GM12873 (cell line): ENCODE data around the gene TRPM3.

ENCODE experiments used
- TF ChIP-seq, protein P1 (sequence below): IDR thresholded peaks from 2 replicates; pipeline ENCODE4 v1.5.1; 2012; ENCODE audit warnings: low read depth, mild to moderate bottlenecking, moderate library complexity, low read length, control low read depth; ENCODE audit not compliant: insufficient read depth; ENCODE audit errors: missing control alignments

The TRPM3 gene

DNA sequence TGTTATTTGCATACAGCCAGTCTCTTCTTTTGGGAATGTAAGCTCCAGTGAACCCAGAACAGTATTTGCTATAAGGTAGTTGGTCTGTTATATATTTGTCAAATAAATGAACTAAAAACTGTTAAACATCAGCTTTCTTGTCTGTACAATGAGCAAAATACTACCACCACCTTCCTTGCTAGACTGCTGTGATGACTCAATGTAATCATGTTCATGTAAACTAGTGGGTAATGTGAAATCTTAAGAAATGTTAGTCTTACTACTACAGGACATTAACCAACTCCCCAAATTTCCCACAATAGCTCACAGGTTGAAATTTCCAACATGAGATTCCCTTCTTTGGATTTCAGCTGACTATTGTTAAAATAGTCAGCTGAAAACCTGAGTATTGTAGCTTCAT is 176.1 kb downstream of the TRPM3 start:
- TF ChIP-seq, protein P1, sequence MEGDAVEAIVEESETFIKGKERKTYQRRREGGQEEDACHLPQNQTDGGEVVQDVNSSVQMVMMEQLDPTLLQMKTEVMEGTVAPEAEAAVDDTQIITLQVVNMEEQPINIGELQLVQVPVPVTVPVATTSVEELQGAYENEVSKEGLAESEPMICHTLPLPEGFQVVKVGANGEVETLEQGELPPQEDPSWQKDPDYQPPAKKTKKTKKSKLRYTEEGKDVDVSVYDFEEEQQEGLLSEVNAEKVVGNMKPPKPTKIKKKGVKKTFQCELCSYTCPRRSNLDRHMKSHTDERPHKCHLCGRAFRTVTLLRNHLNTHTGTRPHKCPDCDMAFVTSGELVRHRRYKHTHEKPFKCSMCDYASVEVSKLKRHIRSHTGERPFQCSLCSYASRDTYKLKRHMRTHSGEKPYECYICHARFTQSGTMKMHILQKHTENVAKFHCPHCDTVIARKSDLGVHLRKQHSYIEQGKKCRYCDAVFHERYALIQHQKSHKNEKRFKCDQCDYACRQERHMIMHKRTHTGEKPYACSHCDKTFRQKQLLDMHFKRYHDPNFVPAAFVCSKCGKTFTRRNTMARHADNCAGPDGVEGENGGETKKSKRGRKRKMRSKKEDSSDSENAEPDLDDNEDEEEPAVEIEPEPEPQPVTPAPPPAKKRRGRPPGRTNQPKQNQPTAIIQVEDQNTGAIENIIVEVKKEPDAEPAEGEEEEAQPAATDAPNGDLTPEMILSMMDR: no peak

- TF ChIP-seq, protein P1: no peak
Observed at GRCh38 chr9:70941191-70941590, 180.2 kb downstream of the TRPM3 start.

DNA sequence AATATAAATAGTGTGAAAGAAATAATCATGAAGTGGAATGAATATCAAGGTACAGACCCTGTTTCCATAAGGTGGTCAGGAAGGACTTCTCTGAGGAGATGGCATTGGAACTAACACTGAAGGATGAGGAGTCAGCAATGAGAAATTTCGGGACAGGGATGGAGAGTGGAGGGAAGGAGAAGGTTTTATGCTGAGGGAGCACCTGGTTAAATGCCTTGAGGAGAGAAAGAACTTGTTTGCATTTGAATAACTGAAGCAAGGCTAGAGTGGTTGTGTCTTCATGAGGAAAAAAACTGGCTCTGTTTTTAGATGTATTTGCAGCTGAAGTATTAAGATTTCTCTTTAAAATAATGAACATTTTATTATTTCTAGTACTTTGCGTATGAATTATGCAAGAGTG is 180.8 kb downstream of the TRPM3 start:
- TF ChIP-seq, protein P1: no peak

DNA sequence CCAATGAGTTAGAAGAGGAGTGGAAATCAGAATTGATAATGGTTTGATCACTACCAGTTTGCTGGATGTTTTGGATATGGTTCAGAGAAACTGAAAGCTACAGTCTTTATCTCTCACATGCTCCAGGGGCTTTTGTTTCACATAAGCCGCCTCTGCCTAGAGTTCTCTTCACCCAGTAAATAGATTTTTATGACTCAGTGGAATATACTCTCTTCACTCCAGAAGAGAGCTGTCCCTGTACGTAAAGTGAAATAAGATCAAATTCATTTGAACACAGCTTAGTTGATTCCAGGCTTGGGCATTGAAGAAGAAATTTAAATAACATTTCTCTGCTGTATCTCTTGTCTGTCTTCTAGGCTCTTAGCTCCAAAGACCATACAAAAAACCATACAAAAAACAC is 184.9 kb downstream of the TRPM3 start:
- TF ChIP-seq, protein P1: no peak

GRCh38 chr9:70935856-70936255 is 185.6 kb downstream of the TRPM3 start:
- TF ChIP-seq, protein P1: no peak

DNA sequence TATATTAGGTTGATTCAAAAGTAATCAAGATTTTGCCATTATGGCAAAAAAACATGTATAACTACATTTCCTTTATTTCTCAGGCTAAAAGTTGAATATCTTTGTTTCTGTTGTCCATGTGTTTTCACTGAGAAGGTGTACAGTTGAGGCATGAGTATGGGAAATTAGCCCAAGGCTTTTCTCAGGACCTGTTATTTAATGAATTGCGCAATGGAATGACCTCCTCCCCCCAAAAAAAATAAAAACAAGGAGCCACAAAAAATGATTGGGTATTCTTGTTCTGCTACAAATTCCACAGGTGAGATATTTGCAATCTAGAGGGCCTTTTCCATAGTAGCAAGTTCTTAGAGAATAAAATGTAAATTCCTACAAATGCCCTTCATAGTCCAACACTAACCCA is 186.8 kb downstream of the TRPM3 start:
- TF ChIP-seq, protein P1: no peak

GRCh38 chr9:70933321-70933720 is 188.1 kb downstream of the TRPM3 start:
- TF ChIP-seq, protein P1: no peak
